Measurements from ENCODE around the gene MIAT. TPM values are rescaled to one million over a fixed set of nuclear protein-coding genes. Genes with fewer than 3 reads are reported as not detected.

MIAT gene
- polyA plus RNA-seq, 2 of the 4 experiments (the other 2 are of a cell fraction), result 1.5 to 2.2 TPM

GRCh38 chr22:26708256-26709009 is 51.0 kb downstream of the MIAT start:
- POLR2A ChIA-PET, result no interaction called here
- no peak for TF ChIP-seq SMC3 (IDR thresholded peaks at IDR 0.05)
- no peak for TF ChIP-seq CHD2 (IDR thresholded peaks at IDR 0.05; ENCODE audit: low read length, partially characterized antibody)
- no peak for TF ChIP-seq RCOR1 (IDR thresholded peaks at IDR 0.05; ENCODE audit: low read depth, low read length)
- H3K27ac ChIP-seq, result no peak overlapping the region
- H3K9me3 ChIP-seq, result peaks cover 18% of the 10 kb centered on the region
- peaks cover 13% of the 10 kb centered on the region for H3K4me1 ChIP-seq
- no peak overlapping the region for H3K4me2 ChIP-seq
- H3K4me3 ChIP-seq, result no peak overlapping the region
- WGBS (ENCODE audit: missing lambda C conversion rate), result 78% methylated on average over 7 of the region's 7 CpGs
- DNase-seq (ENCODE audit: low read depth in 1 of 2, low spot score in 1 of 2), result no peak
- no peak for FAIRE-seq
- no peak for ATAC-seq
- CTCF ChIA-PET, result interaction anchor here (0.8 to 1.0 kb wide), 2 partner anchors 17 to 32 kb away, joined by 3 to 4 read pairs; no protein-coding TSS in a partner anchor

GRCh38 chr22:26709617-26710390 is 52.4 kb downstream of the MIAT start:
- H3K27ac ChIP-seq, result peak overlapping the region in 1 of 2 experiments; percentile 16; a peak in 1 of 6 replicates
- ATAC-seq (no peak), DNase-seq (ENCODE audit: low read depth in 1 of 2, low spot score in 1 of 2) (no peak), FAIRE-seq (no peak)
- CTCF ChIA-PET, result no interaction called here
- POLR2A ChIA-PET, result no interaction called here
- peaks cover 21% of the 10 kb centered on the region for H3K4me1 ChIP-seq
- no peak overlapping the region for H3K4me2 ChIP-seq
- H3K4me3 ChIP-seq, result no peak overlapping the region
- WGBS (ENCODE audit: missing lambda C conversion rate), result 82% methylated on average over 3 of the region's 3 CpGs
- peaks cover 16% of the 10 kb centered on the region for H3K9me3 ChIP-seq
- no peak for TF ChIP-seq CTCF (IDR thresholded peaks at IDR 0.05)
- peak in 1 of 2 experiments; percentile 21; a peak in 1 of 4 replicates for TF ChIP-seq CEBPB (IDR thresholded peaks at IDR 0.05)
- TF ChIP-seq JUN (IDR thresholded peaks at IDR 0.05), result no peak
- no peak for TF ChIP-seq NPAS2 (CRISPR knock-in tag; IDR thresholded peaks at IDR 0.05; ENCODE audit: borderline replicate concordance)

- ATAC-seq (no peak), FAIRE-seq (no peak), DNase-seq (ENCODE audit: low read depth in 1 of 2, low spot score in 1 of 2) (no peak)
- 75% methylated on average over 3 of the region's 4 CpGs for WGBS (ENCODE audit: missing lambda C conversion rate)
- Histone ChIP-seq H3K4me1 (peaks cover 21% of the 10 kb centered on the region), H3K27ac (peak overlapping the region in 1 of 2 experiments; percentile 48; a peak in 1 of 6 replicates), H3K4me2 (no peak overlapping the region), H3K4me3 (no peak overlapping the region), H3K9me3 (peaks cover 16% of the 10 kb centered on the region)
- CTCF ChIA-PET, result no interaction called here
- TF ChIP-seq KDM5A (IDR thresholded peaks at IDR 0.05) (no peak), ZSCAN20 (CRISPR knock-in tag; IDR thresholded peaks at IDR 0.05) (no peak), EP300 (IDR thresholded peaks at IDR 0.05) (no peak), CBX2 (IDR thresholded peaks at IDR 0.05; ENCODE audit: borderline replicate concordance, low read depth) (no peak), CEBPB (IDR thresholded peaks at IDR 0.05) (no peak), GATA3 (IDR thresholded peaks at IDR 0.05; ENCODE audit: borderline replicate concordance) (no peak), CBX8 (IDR thresholded peaks at IDR 0.05) (no peak), CHD4 (IDR thresholded peaks at IDR 0.05; ENCODE audit: borderline replicate concordance) (no peak), RCOR1 (IDR thresholded peaks at IDR 0.05; ENCODE audit: low read depth, low read length) (no peak), RARB (CRISPR knock-in tag; IDR thresholded peaks at IDR 0.05) (no peak), TFCP2L1 (CRISPR knock-in tag; IDR thresholded peaks at IDR 0.05) (no peak), JUNB (IDR thresholded peaks at IDR 0.05) (no peak), SMC3 (IDR thresholded peaks at IDR 0.05) (no peak), HDAC2 (IDR thresholded peaks at IDR 0.05) (no peak), NR3C1 (IDR thresholded peaks at IDR 0.05) (no peak)
- POLR2A ChIA-PET, result no interaction called here
These were observed 54.0 kb downstream of the MIAT start for GRCh38 chr22:26711205-26711963.

Measured in A549 (cell line).